ENCODE measurements around the gene COPS7B. TPM values are rescaled to one million over a fixed set of nuclear protein-coding genes. Genes with fewer than 3 reads are reported as not detected.

COPS7B gene
- 19.5 and 19.7 TPM in 2 replicates for total RNA-seq

DNA sequence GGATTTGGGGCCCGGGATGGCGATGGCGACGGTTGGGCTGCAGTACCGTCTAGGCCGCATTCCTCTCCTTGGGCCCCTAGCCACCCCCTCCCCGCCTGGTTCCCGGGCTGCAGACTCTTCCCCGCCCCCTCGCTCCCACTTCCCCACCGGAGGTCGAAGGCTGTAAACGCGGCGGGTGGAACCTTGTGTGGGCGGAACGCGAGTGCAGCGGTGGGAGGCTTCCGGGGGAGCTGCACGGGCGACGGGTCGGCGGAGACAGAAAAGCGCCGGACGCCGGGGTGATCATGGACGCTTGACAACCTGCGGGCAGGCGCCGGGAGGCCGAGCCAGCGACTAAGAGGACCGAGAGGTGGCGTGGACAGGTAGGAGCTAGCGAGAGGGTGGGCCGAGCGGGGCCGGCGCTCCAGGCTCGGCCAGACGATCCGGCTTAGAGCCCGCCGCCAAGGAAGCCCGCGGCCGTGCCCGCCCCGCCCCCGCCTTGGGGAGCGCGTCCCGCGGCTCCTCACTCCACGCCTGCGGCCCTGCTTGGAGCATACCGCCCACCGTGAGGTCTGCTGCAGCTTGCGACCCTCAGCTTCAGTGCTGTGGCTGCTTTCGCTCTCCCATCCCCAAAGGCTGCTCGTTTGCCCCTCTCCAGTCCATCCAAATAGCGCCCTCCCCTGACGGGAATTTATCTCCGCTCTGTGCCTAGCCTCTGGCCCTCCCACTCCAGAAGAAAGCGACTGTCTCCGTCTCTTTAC is at the start of gene COPS7B:
Gene COPS7B (plus strand): TSS at position 269 of the 740 bp plus-strand sequence. CDS start 2,126 bp downstream, outside the sequence.
- Histone ChIP-seq H3K4me1 (ENCODE audit: insufficient read depth, low read length) (peaks cover 21% of the 10 kb centered on the region), H3K27me3 (ENCODE audit: insufficient read depth, low read length) (no peaks in the 10 kb centered on the region), H2AFZ (ENCODE audit: low read length) (peak within 1 kb of the TSS; percentile 98), H3K36me3 (ENCODE audit: insufficient read depth, low read length) (peaks cover 12% of the 10 kb centered on the region), H3K4me3 (ENCODE audit: insufficient read depth, low read length) (peak within 1 kb of the TSS; percentile 91), H3K9me3 (ENCODE audit: low read depth, low read length) (no peaks in the 10 kb centered on the region), H3K79me2 (ENCODE audit: insufficient read depth, low read length) (peaks cover 70% of the 10 kb centered on the region), H4K20me1 (ENCODE audit: insufficient read depth, low read length) (peaks cover 9% of the 10 kb centered on the region), H3K4me2 (ENCODE audit: insufficient read depth, low read length) (peak within 1 kb of the TSS; percentile 94), H3K27ac (ENCODE audit: low read depth, low read length) (peak within 1 kb of the TSS; percentile 65)
- TF ChIP-seq, protein P1, sequence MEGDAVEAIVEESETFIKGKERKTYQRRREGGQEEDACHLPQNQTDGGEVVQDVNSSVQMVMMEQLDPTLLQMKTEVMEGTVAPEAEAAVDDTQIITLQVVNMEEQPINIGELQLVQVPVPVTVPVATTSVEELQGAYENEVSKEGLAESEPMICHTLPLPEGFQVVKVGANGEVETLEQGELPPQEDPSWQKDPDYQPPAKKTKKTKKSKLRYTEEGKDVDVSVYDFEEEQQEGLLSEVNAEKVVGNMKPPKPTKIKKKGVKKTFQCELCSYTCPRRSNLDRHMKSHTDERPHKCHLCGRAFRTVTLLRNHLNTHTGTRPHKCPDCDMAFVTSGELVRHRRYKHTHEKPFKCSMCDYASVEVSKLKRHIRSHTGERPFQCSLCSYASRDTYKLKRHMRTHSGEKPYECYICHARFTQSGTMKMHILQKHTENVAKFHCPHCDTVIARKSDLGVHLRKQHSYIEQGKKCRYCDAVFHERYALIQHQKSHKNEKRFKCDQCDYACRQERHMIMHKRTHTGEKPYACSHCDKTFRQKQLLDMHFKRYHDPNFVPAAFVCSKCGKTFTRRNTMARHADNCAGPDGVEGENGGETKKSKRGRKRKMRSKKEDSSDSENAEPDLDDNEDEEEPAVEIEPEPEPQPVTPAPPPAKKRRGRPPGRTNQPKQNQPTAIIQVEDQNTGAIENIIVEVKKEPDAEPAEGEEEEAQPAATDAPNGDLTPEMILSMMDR (IDR thresholded peaks at IDR 0.05; ENCODE audit: extremely low read depth, low read depth, low read length) = peak; percentile 56
- peak; percentile 94 for DNase-seq (ENCODE audit: insufficient read length, low spot score, missing footprints)

DNA sequence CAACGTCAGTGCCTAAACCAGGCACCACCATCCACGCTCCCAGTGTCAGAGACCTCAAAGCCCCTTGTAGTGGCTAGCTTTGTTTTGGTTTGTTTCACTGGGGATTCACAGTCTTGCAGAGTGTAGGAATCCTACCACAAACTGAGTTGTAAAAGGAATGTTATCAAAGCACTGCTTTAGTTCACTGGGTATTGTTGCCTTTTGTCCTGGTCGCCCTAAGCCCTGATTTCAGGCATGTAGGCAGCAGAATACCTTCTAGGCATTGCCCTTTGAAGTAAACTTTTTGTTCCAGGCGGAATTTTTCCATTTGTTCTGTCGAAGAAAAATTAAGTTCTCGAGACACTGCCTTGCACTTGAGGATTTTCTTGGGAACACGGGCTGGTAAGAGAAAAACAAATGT is 48.5 kb upstream of the COPS7B start:
- Histone ChIP-seq H3K36me3 (ENCODE audit: insufficient read depth, low read length) (no peaks in the 10 kb centered on the region), H3K4me3 (ENCODE audit: insufficient read depth, low read length) (no peak overlapping the region), H3K27ac (ENCODE audit: low read depth, low read length) (no peak overlapping the region), H3K79me2 (ENCODE audit: insufficient read depth, low read length) (no peaks in the 10 kb centered on the region), H3K9me3 (ENCODE audit: low read depth, low read length) (no peaks in the 10 kb centered on the region), H4K20me1 (ENCODE audit: insufficient read depth, low read length) (no peaks in the 10 kb centered on the region), H3K4me2 (ENCODE audit: insufficient read depth, low read length) (no peak overlapping the region), H3K4me1 (ENCODE audit: insufficient read depth, low read length) (no peaks in the 10 kb centered on the region), H3K27me3 (ENCODE audit: insufficient read depth, low read length) (no peaks in the 10 kb centered on the region), H2AFZ (ENCODE audit: low read length) (no peak overlapping the region)
- TF ChIP-seq, protein P1 (IDR thresholded peaks at IDR 0.05; ENCODE audit: extremely low read depth, low read depth, low read length) = no peak
- DNase-seq (ENCODE audit: insufficient read length, low spot score, missing footprints) = no peak

DNA sequence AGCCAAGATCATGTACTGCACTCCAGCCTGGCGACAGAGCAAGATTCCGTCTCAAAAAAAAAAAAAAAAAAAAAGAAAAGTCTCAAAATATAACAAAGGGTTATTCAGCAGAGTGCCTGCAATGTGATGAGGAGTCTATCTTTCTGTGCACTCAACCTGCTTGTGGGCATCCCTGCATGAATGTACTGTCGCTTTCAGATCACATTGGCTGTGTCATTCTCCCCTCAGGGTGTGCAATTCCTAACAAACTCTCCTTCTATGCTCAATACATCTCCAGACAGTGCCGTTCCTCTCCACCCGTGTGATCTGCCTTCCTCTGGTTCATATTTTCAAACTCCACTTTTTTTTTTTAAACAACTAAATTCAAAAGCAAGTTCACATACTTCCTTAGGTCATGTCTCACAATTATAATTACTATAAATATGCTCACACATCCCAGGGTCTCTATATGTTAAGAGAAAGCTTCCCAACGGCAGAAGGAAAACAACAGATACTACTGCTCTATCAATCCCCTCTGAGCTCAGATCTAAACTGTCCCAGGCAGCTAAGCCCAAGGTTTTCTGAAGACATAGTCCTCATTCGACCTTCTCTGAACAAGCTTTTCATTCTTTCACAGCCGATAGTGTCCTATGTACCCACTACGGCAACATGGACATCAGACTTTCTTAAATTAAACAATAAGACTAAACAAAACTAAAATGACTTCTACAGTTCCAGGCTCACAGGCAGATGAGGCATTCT is 42.7 kb upstream of the COPS7B start:
- no peaks in the 10 kb centered on the region for H3K79me2 ChIP-seq (ENCODE audit: insufficient read depth, low read length)
- peak overlapping the region; percentile 32 for H3K4me2 ChIP-seq (ENCODE audit: insufficient read depth, low read length)
- peak; percentile 61 for DNase-seq (ENCODE audit: insufficient read length, low spot score, missing footprints)
- TF ChIP-seq, protein P1 (IDR thresholded peaks at IDR 0.05; ENCODE audit: extremely low read depth, low read depth, low read length) = no peak
- H3K36me3 ChIP-seq (ENCODE audit: insufficient read depth, low read length) = no peaks in the 10 kb centered on the region
- H3K4me1 ChIP-seq (ENCODE audit: insufficient read depth, low read length) = peaks cover 3% of the 10 kb centered on the region
- H2AFZ ChIP-seq (ENCODE audit: low read length) = peak overlapping the region; percentile 72
- H3K27ac ChIP-seq (ENCODE audit: low read depth, low read length) = no peak overlapping the region
- no peaks in the 10 kb centered on the region for H3K9me3 ChIP-seq (ENCODE audit: low read depth, low read length)
- H3K4me3 ChIP-seq (ENCODE audit: insufficient read depth, low read length) = no peak overlapping the region
- H4K20me1 ChIP-seq (ENCODE audit: insufficient read depth, low read length) = no peaks in the 10 kb centered on the region
- H3K27me3 ChIP-seq (ENCODE audit: insufficient read depth, low read length) = no peaks in the 10 kb centered on the region

Data from osteoblast (primary cell).